Neutrophil (primary cell): ENCODE data around the gene CEACAM21.

Experiments
- H3K27ac ChIP-seq: fragments of 200-600 bp; sonication (generic); 2 replicates; pipeline ENCODE4 v1.5.1; 2016; ENCODE audit warnings: mild to moderate bottlenecking, moderate library complexity
- H3K27me3 ChIP-seq: fragments of 200-600 bp; sonication (generic); 2 replicates; pipeline ENCODE4 v1.6.0; 2016; ENCODE audit warnings: mild to moderate bottlenecking
- H3K36me3 ChIP-seq: fragments of 200-600 bp; sonication (generic); 2 replicates; pipeline ENCODE4 v1.5.1; 2017
- H3K4me1 ChIP-seq, 2 experiments: fragments of 200-600 bp in 1 of 2; sonication (generic) in 1 of 2; 1 replicate in 1 of 2; 2 replicates in 1 of 2; pipeline versions ENCODE4 v1.5.1 to v1.6.1; 2013 to 2016; ENCODE audit warnings: low read depth in 1 of 2, low read length in 1 of 2, mild to moderate bottlenecking in 1 of 2, moderate library complexity in 1 of 2; ENCODE audit not compliant: control insufficient read depth in 1 of 2, insufficient read depth in 1 of 2
- H3K4me3 ChIP-seq, 2 experiments: fragments of 200-600 bp in 1 of 2; sonication (generic) in 1 of 2; 1 replicate in 1 of 2; 2 replicates in 1 of 2; pipeline ENCODE4 v1.5.1; 2013 to 2016; ENCODE audit warnings: low read depth in 1 of 2, low read length in 1 of 2, mild to moderate bottlenecking in 1 of 2, moderate library complexity in 1 of 2
- H3K9me3 ChIP-seq: fragments of 200-600 bp; sonication (generic); 2 replicates; pipeline ENCODE4 v1.5.1; 2016
- CTCF ChIP-seq: fragments of 200-600 bp; sonication (generic); IDR thresholded peaks from 2 replicates; pipeline ENCODE4 v1.5.1; 2016; ENCODE audit warnings: antibody characterized with exemption

The CEACAM21 gene

DNA sequence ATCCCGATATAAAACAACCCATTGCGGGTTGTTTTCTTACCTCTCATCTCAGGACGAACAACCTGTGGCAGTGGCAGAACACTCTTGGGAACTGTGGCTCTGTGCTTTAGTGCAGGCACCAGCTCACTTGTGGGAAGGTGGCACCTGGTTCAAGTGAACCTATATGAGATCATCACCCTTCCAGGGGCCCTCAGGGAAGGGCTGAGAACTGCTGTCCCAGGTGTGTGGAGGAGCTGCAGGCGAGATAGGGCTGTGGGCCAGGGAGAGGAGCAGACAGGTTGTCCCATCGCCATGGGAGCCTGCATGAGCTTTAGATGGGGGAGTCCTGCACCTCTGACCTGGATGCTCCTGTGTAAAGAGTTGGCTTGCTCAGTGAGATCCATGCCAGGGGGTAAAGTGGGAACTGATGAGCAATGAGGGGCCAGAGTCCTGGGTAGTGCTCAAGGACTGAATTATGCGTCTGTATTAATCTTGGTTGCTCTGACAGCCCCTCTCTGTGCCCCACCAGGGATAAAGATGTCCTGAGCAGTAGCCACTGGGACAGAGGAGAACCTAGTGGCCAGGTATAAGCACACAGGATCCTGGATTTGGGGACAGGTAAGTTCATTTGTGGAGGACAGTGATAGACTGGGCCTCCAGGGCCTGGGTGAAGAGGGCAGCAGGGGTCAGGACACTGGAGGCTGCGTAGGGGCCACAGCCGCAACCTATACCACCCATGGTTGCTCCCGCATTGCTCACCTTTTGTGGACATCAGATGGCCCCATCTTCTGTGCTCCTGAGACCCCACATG is 42.2 kb downstream of the CEACAM21 start:
- no peak for TF ChIP-seq CTCF
- Histone ChIP-seq H3K27ac (peak overlapping the region; percentile 94), H3K4me3 (no peak overlapping the region), H3K9me3 (no peaks in the 10 kb centered on the region), H3K27me3 (no peaks in the 10 kb centered on the region), H3K4me1 (peaks cover 93 to 98% of the 10 kb centered on the region in 2 experiments), H3K36me3 (peaks cover 90% of the 10 kb centered on the region)

GRCh38 chr19:41619018-41619556 is 43.1 kb downstream of the CEACAM21 start:
- Histone ChIP-seq H3K27me3 (no peaks in the 10 kb centered on the region), H3K4me1 (peaks cover 93 to 97% of the 10 kb centered on the region in 2 experiments), H3K36me3 (peaks cover 97% of the 10 kb centered on the region), H3K4me3 (peak overlapping the region; percentile 89 to 98), H3K27ac (peak overlapping the region; percentile 94), H3K9me3 (no peaks in the 10 kb centered on the region)
- TF ChIP-seq CTCF, result no peak

GRCh38 chr19:41620171-41620570 is 44.2 kb downstream of the CEACAM21 start:
- no peak for TF ChIP-seq CTCF
- H3K9me3 ChIP-seq, result no peaks in the 10 kb centered on the region
- peaks cover 86 to 100% of the 10 kb centered on the region in 2 experiments for H3K4me1 ChIP-seq
- H3K36me3 ChIP-seq, result peaks cover 96% of the 10 kb centered on the region
- H3K4me3 ChIP-seq, result peak overlapping the region; percentile 89 to 98
- H3K27me3 ChIP-seq, result no peaks in the 10 kb centered on the region
- H3K27ac ChIP-seq, result peak overlapping the region; percentile 94

- H3K27ac ChIP-seq, result peak overlapping the region; percentile 94
- no peaks in the 10 kb centered on the region for H3K9me3 ChIP-seq
- peaks cover 75 to 100% of the 10 kb centered on the region in 2 experiments for H3K4me1 ChIP-seq
- peaks cover 92% of the 10 kb centered on the region for H3K36me3 ChIP-seq
- no peaks in the 10 kb centered on the region for H3K27me3 ChIP-seq
- TF ChIP-seq CTCF, result no peak
- peak overlapping the region; percentile 89 to 98 for H3K4me3 ChIP-seq
Measured at GRCh38 chr19:41621226-41621625, 45.3 kb downstream of the CEACAM21 start.

- peak overlapping the region; percentile 94 for H3K27ac ChIP-seq
- no peaks in the 10 kb centered on the region for H3K27me3 ChIP-seq
- no peaks in the 10 kb centered on the region for H3K9me3 ChIP-seq
- peaks cover 87% of the 10 kb centered on the region for H3K36me3 ChIP-seq
- TF ChIP-seq CTCF, result no peak
- peaks cover 71 to 96% of the 10 kb centered on the region in 2 experiments for H3K4me1 ChIP-seq
- H3K4me3 ChIP-seq, result peak overlapping the region; percentile 89 to 98
Measured at GRCh38 chr19:41621654-41622053, 45.7 kb downstream of the CEACAM21 start.
